Stomach (tissue), 9 donors: ENCODE data around the gene SNX20. TPM values are rescaled to one million over a fixed set of nuclear protein-coding genes. Genes with fewer than 3 reads are reported as not detected.

ENCODE experiments used
- DNase-seq, 2 donors: peaks; one replicate each; pipeline versions ENCODE4 v3.0.0 to v3.0.0-alpha.2; 2013 to 2019
- H3K27ac ChIP-seq, 5 donors: fragments of 200-600 bp in 4 of 5; sonication (generic) in 4 of 5; one replicate each; pipeline ENCODE4 v1.5.1; 2013 to 2019; ENCODE audit warnings: mild to moderate bottlenecking in 1 of 5, moderate library complexity in 1 of 5
- H3K27me3 ChIP-seq, 3 donors: fragments of 200-600 bp; sonication (generic); one replicate each; pipeline ENCODE4 v1.5.1; 2017 to 2019; ENCODE audit warnings: mixed run types in 1 of 3
- H3K36me3 ChIP-seq, 4 donors: fragments of 200-600 bp; sonication (generic); 1 replicate in 3 of 4; 2 replicates in 1 of 4; pipeline ENCODE4 v1.5.1; 2016 to 2019
- H3K4me1 ChIP-seq, 4 donors: fragments of 200-600 bp; sonication (generic); one replicate each; pipeline ENCODE4 v1.5.1; 2016 to 2019
- H3K4me3 ChIP-seq, 4 donors: fragments of 200-600 bp; sonication (generic) in 3 of 4; one replicate each; pipeline ENCODE4 v1.5.1; 2016 to 2019; ENCODE audit warnings: mild to moderate bottlenecking in 1 of 4
- H3K9me3 ChIP-seq, 4 donors: fragments of 200-600 bp; sonication (generic); one replicate each; pipeline ENCODE4 v1.5.1; 2016 to 2019
- CTCF ChIP-seq, 7 experiments: fragments of 450-650 bp in 4 of 7; fragments of 200-600 bp in 3 of 7; sonication (generic) in 3 of 7; IDR thresholded peaks; one replicate each; pipeline ENCODE4 v1.5.1; 2016 to 2019; ENCODE audit warnings: antibody characterized with exemption in 7 of 7, control low read depth in 2 of 7, mild to moderate bottlenecking in 1 of 7
- EP300 ChIP-seq: sonication (generic); formaldehyde crosslinking; IDR thresholded peaks from one replicate; pipeline ENCODE4 v1.6.1; 2017; ENCODE audit warnings: antibody characterized with exemption
- POLR2A ChIP-seq, 4 donors: fragments of 450-650 bp; IDR thresholded peaks; one replicate each; pipeline ENCODE4 v1.6.1; 2016; ENCODE audit warnings: antibody characterized with exemption in 4 of 4, control low read depth in 2 of 4, mild to moderate bottlenecking in 1 of 4, moderate library complexity in 1 of 4
- POLR2AphosphoS5 ChIP-seq, 3 donors: sonication (generic); formaldehyde crosslinking; IDR thresholded peaks; one replicate each; pipeline ENCODE4 v1.6.1; 2016; ENCODE audit warnings: antibody characterized with exemption in 3 of 3
- WGBS, 5 donors: extraction: QIAGEN DNeasy Blood & Tissue Kit in 3 of 5; methylation state at CpG; one replicate each; pipeline versions ENCODE4 v1.1.5 to v1.1.7; 2013 to 2018; 5-methylcytosine and 5-hydroxymethylcytosine counted together
- intact Hi-C: fragments of 100-400 bp; cut with DNase I; formaldehyde crosslinking; loops from one replicate; pipeline ENCODE4 v1.15.1; 2023; ENCODE audit warnings: low total_unique reads
- polyA plus RNA-seq, 3 donors: library from polyadenylated mRNA; stranded (reverse); fragments of 200-250 nt; gene quantifications; one replicate each; pipeline ENCODE4 v1.2.3, GENCODE V29; 2013
- total RNA-seq, 5 donors: library from RNA; depleted of rRNA; stranded (reverse); fragments of >200 nt; gene quantifications; one replicate each; pipeline versions ENCODE4 v1.1.0 to v1.2.3, GENCODE V29; 2014 to 2016
- donor health status: healthy with polysubstance abuse.
- donor health status: Bipolar disorder and iron deficiency.
- donor health status: healthy.

SNX20 gene
- total and polyA plus RNA-seq, 8 donors, result 0.29 to 7.4 (median 1.1) TPM; not detected in 1

- WGBS, 5 donors, result 87 to 100% (median 95%) methylated on average over 5 of the region's 5 CpGs
- no peak overlapping the region for H3K4me3 ChIP-seq
- DNase-seq, result no peak
- intact Hi-C loops, result no loop called here
- H3K27me3 ChIP-seq, result no peaks in the 10 kb centered on the region
- H3K9me3 ChIP-seq, result no peaks in the 10 kb centered on the region
- no peak overlapping the region for H3K27ac ChIP-seq
- TF ChIP-seq POLR2AphosphoS5 (IDR thresholded peaks at IDR 0.05), result no peak
- TF ChIP-seq POLR2A (IDR thresholded peaks at IDR 0.05), result no peak
- no peak for TF ChIP-seq CTCF (IDR thresholded peaks at IDR 0.05)
- no peak for TF ChIP-seq EP300
- H3K4me1 ChIP-seq, result peaks cover 0 to 25% (median 5%) of the 10 kb centered on the region in 4 donors
- H3K36me3 ChIP-seq, result no peaks in the 10 kb centered on the region
Observed at GRCh38 chr16:50717494-50717893, 36.4 kb upstream of the SNX20 start.

GRCh38 chr16:50717091-50717490 is 36.0 kb upstream of the SNX20 start:
- Histone ChIP-seq H3K9me3 (no peaks in the 10 kb centered on the region), H3K36me3 (no peaks in the 10 kb centered on the region), H3K27me3 (no peaks in the 10 kb centered on the region), H3K27ac (no peak overlapping the region), H3K4me1 (peaks cover 0 to 29% (median 5%) of the 10 kb centered on the region in 4 donors), H3K4me3 (no peak overlapping the region)
- no peak for TF ChIP-seq POLR2AphosphoS5 (IDR thresholded peaks at IDR 0.05)
- TF ChIP-seq CTCF (IDR thresholded peaks at IDR 0.05), result no peak
- TF ChIP-seq POLR2A (IDR thresholded peaks at IDR 0.05), result no peak
- TF ChIP-seq EP300, result no peak
- 74 to 86% (median 81%) methylated on average over 4 of the region's 4 CpGs for WGBS, 5 donors
- intact Hi-C loops, result no loop called here
- no peak for DNase-seq

- TF ChIP-seq POLR2AphosphoS5 (IDR thresholded peaks at IDR 0.05) (no peak), POLR2A (IDR thresholded peaks at IDR 0.05) (no peak), CTCF (IDR thresholded peaks at IDR 0.05) (no peak), EP300 (no peak)
- H3K4me1 ChIP-seq, result peaks cover 0 to 35% (median 0%) of the 10 kb centered on the region in 4 donors
- no peak for DNase-seq
- WGBS, 5 donors, result 71 to 86% (median 76%) methylated on average over 1 to 4 of the region's 4 CpGs
- H3K36me3 ChIP-seq, result peaks cover 0 to 8% (median 0%) of the 10 kb centered on the region in 4 donors
- intact Hi-C loops, result no loop called here
- H3K9me3 ChIP-seq, result no peaks in the 10 kb centered on the region
- H3K4me3 ChIP-seq, result no peak overlapping the region
- no peaks in the 10 kb centered on the region for H3K27me3 ChIP-seq
- no peak overlapping the region for H3K27ac ChIP-seq
Observed at GRCh38 chr16:50712956-50713355, 31.8 kb upstream of the SNX20 start.

GRCh38 chr16:50712560-50712898 is 31.4 kb upstream of the SNX20 start:
- Histone ChIP-seq H3K4me3 (no peak overlapping the region), H3K36me3 (peaks cover 0 to 8% (median 0%) of the 10 kb centered on the region in 4 donors), H3K9me3 (no peaks in the 10 kb centered on the region), H3K4me1 (peaks cover 0 to 35% (median 0%) of the 10 kb centered on the region in 4 donors), H3K27ac (no peak overlapping the region), H3K27me3 (no peaks in the 10 kb centered on the region)
- no peak for DNase-seq
- no peak for TF ChIP-seq POLR2AphosphoS5 (IDR thresholded peaks at IDR 0.05)
- no peak for TF ChIP-seq EP300
- TF ChIP-seq POLR2A (IDR thresholded peaks at IDR 0.05), result no peak
- TF ChIP-seq CTCF (IDR thresholded peaks at IDR 0.05), result no peak
- 57 to 95% (median 79%) methylated on average over 3 of the region's 3 CpGs for WGBS, 5 donors
- intact Hi-C loops, result no loop called here
